Neural progenitor cell (in vitro differentiated cells): ENCODE results near the gene CD22. TPM values are rescaled to one million over a fixed set of nuclear protein-coding genes. Genes with fewer than 3 reads are reported as not detected.
"Not testable (repeated sequence)": the region's sequence is repeated elsewhere in the genome, so short reads cannot be mapped to it uniquely, and the experiment has no call there.

ENCODE experiments used
- DNase-seq: peaks from one replicate; pipeline ENCODE4 v3.0.0-alpha.2; 2016; ENCODE audit warnings: low spot score
- H2AFZ ChIP-seq: fragments of 200-600 bp; sonication (generic); replicated peaks from 2 replicates; pipeline ENCODE4 v1.6.1; 2016; ENCODE audit warnings: antibody characterized with exemption
- H3F3A ChIP-seq: fragments of 200-600 bp; sonication (generic); 2 replicates; pipeline ENCODE4 v1.6.1; 2016; ENCODE audit warnings: antibody characterized with exemption, low read depth
- H3K27ac ChIP-seq: fragments of 200-600 bp; sonication (generic); 2 replicates; pipeline ENCODE4 v1.5.1; 2016; ENCODE audit warnings: mild to moderate bottlenecking
- H3K27me3 ChIP-seq: fragments of 200-600 bp; sonication (generic); 2 replicates; pipeline ENCODE4 v1.6.1; 2016; ENCODE audit warnings: mild to moderate bottlenecking, moderate library complexity
- H3K36me3 ChIP-seq: fragments of 200-600 bp; sonication (generic); 2 replicates; pipeline ENCODE4 v1.5.1; 2016
- H3K4me1 ChIP-seq: fragments of 200-600 bp; sonication (generic); 2 replicates; pipeline ENCODE4 v1.6.1; 2016; ENCODE audit warnings: mixed run types
- H3K4me2 ChIP-seq: fragments of 200-600 bp; sonication (generic); 2 replicates; pipeline ENCODE4 v1.6.1; 2016
- H3K4me3 ChIP-seq: fragments of 200-600 bp; sonication (generic); 2 replicates; pipeline ENCODE4 v1.5.1; 2016
- H3K79me2 ChIP-seq: fragments of 200-600 bp; sonication (generic); 2 replicates; pipeline ENCODE4 v1.6.1; 2016; ENCODE audit warnings: low read depth
- H3K9ac ChIP-seq: fragments of 200-600 bp; sonication (generic); 2 replicates; pipeline ENCODE4 v1.6.1; 2016
- H3K9me3 ChIP-seq: fragments of 200-600 bp; sonication (generic); 2 replicates; pipeline ENCODE4 v1.5.1; 2016; ENCODE audit warnings: low read depth
- H4K20me1 ChIP-seq: fragments of 200-600 bp; sonication (generic); 2 replicates; pipeline ENCODE4 v1.6.1; 2016; ENCODE audit warnings: low read depth
- H3K27ac Mint-ChIP-seq: 3 replicates; pipeline ENCODE4 v1.8.0; 2021; ENCODE audit warnings: mixed read lengths
- H3K27me3 Mint-ChIP-seq: 2 replicates; pipeline ENCODE4 v1.8.0; 2022; ENCODE audit warnings: low read depth, mild to moderate bottlenecking, inconsistent platforms, moderate library complexity, mixed read lengths; ENCODE audit not compliant: insufficient read depth
- H3K36me3 Mint-ChIP-seq: 3 replicates; pipeline ENCODE4 v1.8.0; 2021; ENCODE audit warnings: mixed read lengths
- H3K4me1 Mint-ChIP-seq: 3 replicates; pipeline ENCODE4 v1.8.0; 2021; ENCODE audit warnings: mixed read lengths
- H3K4me3 Mint-ChIP-seq: 3 replicates; pipeline ENCODE4 v1.8.0; 2021; ENCODE audit warnings: mild to moderate bottlenecking, moderate library complexity, mixed read lengths
- H3K9me3 Mint-ChIP-seq: 3 replicates; pipeline ENCODE4 v1.8.0; 2020; ENCODE audit warnings: mixed read lengths
- CTCF ChIP-seq: fragments of 200-600 bp; sonication (generic); IDR thresholded peaks from 2 replicates; pipeline ENCODE4 v1.5.1; 2017; ENCODE audit warnings: antibody characterized with exemption, mild to moderate bottlenecking
- EZH2 ChIP-seq: fragments of 200-600 bp; sonication (generic); IDR thresholded peaks from 2 replicates; pipeline ENCODE4 v1.6.1; 2017; ENCODE audit warnings: antibody characterized with exemption, mild to moderate bottlenecking, moderate library complexity
- EZH2phosphoT487 ChIP-seq: fragments of 200-600 bp; sonication (generic); IDR thresholded peaks from 2 replicates; pipeline ENCODE4 v1.6.1; 2017; ENCODE audit warnings: antibody characterized with exemption
- total RNA-seq: library from RNA; depleted of rRNA; stranded (reverse); fragments of >200 nt; gene quantifications from 2 replicates; pipeline ENCODE4 v1.2.3, GENCODE V29; 2015; ENCODE audit warnings: low replicate concordance

The CD22 gene
- total RNA-seq, 1 donor from 2014 or later, result not detected

GRCh38 chr19:35357867-35358573 is 29.0 kb downstream of the CD22 start, which contains the start of gene FFAR3:
Gene FFAR3 (plus strand): TSS chr19:35358460. CDS start chr19:35358891, 431 bp downstream.
- Mint-ChIP-seq H3K36me3 (no peaks in the 10 kb centered on the region), H3K27ac (no peak within 1 kb of the TSS), H3K9me3 (no peaks in the 10 kb centered on the region), H3K4me1 (no peaks in the 10 kb centered on the region), H3K27me3 (no peaks in the 10 kb centered on the region), H3K4me3 (no peak within 1 kb of the TSS)
- Histone ChIP-seq H3K27me3 (peaks cover 3% of the 10 kb centered on the region), H3K36me3 (no peaks in the 10 kb centered on the region), H3K4me2 (no peak within 1 kb of the TSS), H3K4me1 (no peaks in the 10 kb centered on the region), H4K20me1 (no peaks in the 10 kb centered on the region), H3K9ac (no peak within 1 kb of the TSS), H3K27ac (no peak within 1 kb of the TSS), H3K79me2 (no peaks in the 10 kb centered on the region), H3K4me3 (no peak within 1 kb of the TSS), H2AFZ (no peak within 1 kb of the TSS), H3F3A (no peaks in the 10 kb centered on the region), H3K9me3 (no peaks in the 10 kb centered on the region)
- no peak for TF ChIP-seq EZH2phosphoT487
- no peak for TF ChIP-seq EZH2
- TF ChIP-seq CTCF, result no peak
- no peak for DNase-seq

GRCh38 chr19:35358834-35359233 is 29.8 kb downstream of the CD22 start:
- H3K9me3 ChIP-seq, DNase-seq, H3K4me3 ChIP-seq, H3K27ac Mint-ChIP-seq, H3K9me3 Mint-ChIP-seq, H3K27me3 Mint-ChIP-seq, H3K79me2 ChIP-seq, H3K4me2 ChIP-seq, H3K4me1 Mint-ChIP-seq, H3K36me3 Mint-ChIP-seq, H2AFZ ChIP-seq, H3K27ac ChIP-seq, H4K20me1 ChIP-seq, H3K9ac ChIP-seq, H3K4me3 Mint-ChIP-seq, H3F3A ChIP-seq, H3K27me3 ChIP-seq, H3K4me1 ChIP-seq, H3K36me3 ChIP-seq: not testable (repeated sequence)
- TF ChIP-seq CTCF, result peak; percentile 11

GRCh38 chr19:35359395-35359794 is 30.4 kb downstream of the CD22 start:
- H3K27ac ChIP-seq, H3K9ac ChIP-seq, H4K20me1 ChIP-seq, H3K36me3 ChIP-seq, H3K4me1 ChIP-seq, H3K36me3 Mint-ChIP-seq, H3K4me3 Mint-ChIP-seq, H3K9me3 ChIP-seq, H3K4me3 ChIP-seq, H3K9me3 Mint-ChIP-seq, H3K27me3 ChIP-seq, H3K4me1 Mint-ChIP-seq, H3K27me3 Mint-ChIP-seq, H3K79me2 ChIP-seq, H2AFZ ChIP-seq, DNase-seq, H3F3A ChIP-seq, H3K27ac Mint-ChIP-seq, H3K4me2 ChIP-seq: not testable (repeated sequence)

GRCh38 chr19:35360081-35360480 is 31.1 kb downstream of the CD22 start:
- H3F3A ChIP-seq, H3K27ac Mint-ChIP-seq, H3K4me1 Mint-ChIP-seq, H3K4me3 ChIP-seq, H3K27me3 ChIP-seq, H3K36me3 ChIP-seq, H3K4me2 ChIP-seq, H2AFZ ChIP-seq, H3K9ac ChIP-seq, H3K27me3 Mint-ChIP-seq, H3K36me3 Mint-ChIP-seq, H3K9me3 Mint-ChIP-seq, H3K9me3 ChIP-seq, H3K4me1 ChIP-seq, H3K79me2 ChIP-seq, DNase-seq, H3K4me3 Mint-ChIP-seq, H4K20me1 ChIP-seq, H3K27ac ChIP-seq: not testable (repeated sequence)
